Activated CD4-positive, alpha-beta T cell treated with anti-CD3 and anti-CD28 coated beads, Interleukin-2, amount 10 ng/mL, durations not matched to agents 7 days and 5 days (primary cell): ENCODE results near the gene UPF2. TPM values are rescaled to one million over a fixed set of nuclear protein-coding genes. Genes with fewer than 3 reads are reported as not detected.

Experiments
- CTCF ChIA-PET: fragments of 350-600 bp; sonication (Branson Sonifier 250); formaldehyde crosslinking; loops from one replicate; lab custom pipeline; 2021; ENCODE audit warnings: antibody characterized with exemption; lab: Charles Lee
- POLR2A ChIA-PET: fragments of 350-600 bp; sonication (Branson Sonifier 250); formaldehyde crosslinking; loops from one replicate; lab custom pipeline; 2021; ENCODE audit warnings: antibody characterized with exemption; lab: Charles Lee
- DNase-seq: peaks from one replicate; pipeline ENCODE4 v3.0.0-alpha.2; 2020
- H3K27ac Mint-ChIP-seq: one replicate; pipeline ENCODE4 v1.8.0; 2021; ENCODE audit warnings: mild to moderate bottlenecking, moderate library complexity, mixed read lengths
- H3K27me3 Mint-ChIP-seq: one replicate; pipeline ENCODE4 v1.8.0; 2021; ENCODE audit warnings: mixed read lengths
- H3K36me3 Mint-ChIP-seq: one replicate; pipeline ENCODE4 v1.8.0; 2021; ENCODE audit warnings: low read depth, mixed read lengths
- H3K4me1 Mint-ChIP-seq: one replicate; pipeline ENCODE4 v1.8.0; 2021; ENCODE audit warnings: mixed read lengths
- H3K4me3 Mint-ChIP-seq: one replicate; pipeline ENCODE4 v1.8.0; 2021; ENCODE audit warnings: mild to moderate bottlenecking, moderate library complexity, mixed read lengths
- H3K9me3 Mint-ChIP-seq: one replicate; pipeline ENCODE4 v1.8.0; 2021; ENCODE audit warnings: mixed read lengths
- total RNA-seq, 2 experiments: library from RNA; stranded (reverse); gene quantifications; one replicate each; pipeline ENCODE4 v1.2.3, GENCODE V29; 2021

Gene UPF2
- total RNA-seq, 2 experiments from 2014 or later, result 31.3 to 39.2 TPM

DNA sequence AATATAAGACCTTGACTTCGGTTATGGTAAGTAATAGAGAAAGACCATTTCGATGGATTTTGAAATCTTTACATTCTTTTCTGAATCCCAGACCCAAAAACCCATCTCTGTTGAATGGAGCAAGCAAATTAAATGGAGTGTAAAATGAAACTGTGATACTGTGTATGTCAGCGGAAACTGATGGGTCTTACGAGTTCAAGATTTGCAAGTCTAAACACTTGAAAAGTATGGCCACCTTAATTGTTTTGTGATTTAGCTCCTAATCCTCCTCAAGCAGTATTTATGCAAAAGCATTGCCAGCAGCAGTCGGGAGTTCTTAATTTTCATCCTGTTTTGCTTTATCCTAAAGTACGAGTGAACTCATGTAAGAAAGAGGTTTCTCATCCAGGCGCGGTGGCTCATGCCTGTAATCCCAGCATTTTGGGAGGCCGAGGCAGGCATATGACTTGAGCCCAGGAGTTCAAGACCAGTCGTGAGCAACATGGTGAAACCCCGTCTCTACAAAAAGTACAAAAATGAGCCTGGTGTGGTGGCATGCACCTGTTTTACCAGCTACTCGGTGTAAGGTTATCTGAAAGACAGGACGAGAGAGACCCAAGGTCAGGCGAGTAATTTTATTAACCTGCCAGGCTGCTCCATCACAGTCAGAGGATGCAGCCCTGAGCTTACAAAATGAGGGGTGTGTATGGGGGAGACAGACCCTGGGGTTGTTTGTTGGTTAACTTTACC lies 20.3 kb upstream of the UPF2 start:
- H3K36me3 Mint-ChIP-seq, result no peaks in the 10 kb centered on the region
- no peaks in the 10 kb centered on the region for H3K9me3 Mint-ChIP-seq
- peaks cover 3% of the 10 kb centered on the region for H3K4me1 Mint-ChIP-seq
- no peak overlapping the region for H3K27ac Mint-ChIP-seq
- DNase-seq, result no peak
- ChIA-PET POLR2A (no interaction called here), CTCF (interaction anchor here (0.6 kb wide), 1 partner anchor 202 kb away, joined by 3 read pairs; no protein-coding TSS in a partner anchor)
- H3K4me3 Mint-ChIP-seq, result no peak overlapping the region
- H3K27me3 Mint-ChIP-seq, result no peaks in the 10 kb centered on the region

DNA sequence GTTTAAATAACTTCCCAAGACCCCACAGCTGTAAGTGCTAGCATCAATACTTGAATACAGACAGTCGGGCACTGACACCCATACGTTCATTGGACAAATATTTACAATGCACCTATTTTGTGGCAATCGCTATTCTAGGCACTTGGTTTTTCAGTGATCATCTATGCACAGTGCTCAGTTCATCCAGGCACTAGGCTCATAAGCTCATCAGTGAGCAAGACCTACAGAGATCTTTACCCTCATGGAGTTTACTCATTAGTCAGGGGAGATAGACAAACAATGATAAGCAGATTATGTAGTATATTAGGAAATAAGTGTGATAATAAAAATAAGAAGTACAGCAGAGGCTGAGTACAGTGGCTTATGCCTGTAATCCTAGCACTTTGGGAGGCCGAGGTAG lies 18.5 kb upstream of the UPF2 start:
- no peak overlapping the region for H3K4me3 Mint-ChIP-seq
- DNase-seq, result no peak
- CTCF ChIA-PET, result no interaction called here
- POLR2A ChIA-PET, result no interaction called here
- no peaks in the 10 kb centered on the region for H3K27me3 Mint-ChIP-seq
- no peaks in the 10 kb centered on the region for H3K36me3 Mint-ChIP-seq
- H3K4me1 Mint-ChIP-seq, result no peaks in the 10 kb centered on the region
- no peaks in the 10 kb centered on the region for H3K9me3 Mint-ChIP-seq
- H3K27ac Mint-ChIP-seq, result no peak overlapping the region

GRCh38 chr10:12056748-12057147 lies 14.1 kb upstream of the UPF2 start:
- Mint-ChIP-seq H3K27ac (no peak overlapping the region), H3K27me3 (no peaks in the 10 kb centered on the region), H3K9me3 (no peaks in the 10 kb centered on the region), H3K4me3 (no peak overlapping the region), H3K36me3 (no peaks in the 10 kb centered on the region), H3K4me1 (peaks cover 5% of the 10 kb centered on the region)
- POLR2A ChIA-PET, result no interaction called here
- no peak for DNase-seq
- CTCF ChIA-PET, result interaction anchor here (0.8 to 1.8 kb wide), 4 partner anchors 10 to 34 kb away, joined by 3 to 4 read pairs (median 4); no protein-coding TSS in a partner anchor

DNA sequence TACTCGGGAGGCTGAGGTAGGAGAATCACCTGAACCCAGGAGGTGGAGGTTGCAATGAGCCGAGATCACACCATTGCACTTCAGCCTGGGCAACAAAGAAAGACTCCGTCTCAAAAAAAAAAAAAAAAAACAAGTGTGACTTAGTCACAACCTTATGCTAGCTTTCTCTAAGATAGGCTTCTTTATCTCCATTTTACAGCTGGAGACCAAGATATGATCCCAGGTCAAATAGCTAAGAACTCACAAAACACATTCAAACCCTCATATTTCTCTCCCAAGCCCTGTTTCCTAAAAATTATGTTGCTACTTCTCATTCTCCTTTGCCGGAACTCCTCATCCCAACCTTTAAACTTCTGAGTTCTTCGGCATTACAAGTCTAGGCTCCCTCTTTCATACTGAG lies 13.1 kb upstream of the UPF2 start:
- H3K9me3 Mint-ChIP-seq, result no peaks in the 10 kb centered on the region
- POLR2A ChIA-PET, result no interaction called here
- no peaks in the 10 kb centered on the region for H3K27me3 Mint-ChIP-seq
- no peak overlapping the region for H3K4me3 Mint-ChIP-seq
- CTCF ChIA-PET, result interaction anchor here (0.9 to 1.8 kb wide), 3 partner anchors 9 to 15 kb away, joined by 3 to 5 read pairs (median 4); no protein-coding TSS in a partner anchor
- H3K4me1 Mint-ChIP-seq, result peaks cover 8% of the 10 kb centered on the region
- no peak overlapping the region for H3K27ac Mint-ChIP-seq
- no peaks in the 10 kb centered on the region for H3K36me3 Mint-ChIP-seq
- DNase-seq, result no peak

- DNase-seq, result no peak
- Mint-ChIP-seq H3K27ac (no peak overlapping the region), H3K4me3 (no peak overlapping the region), H3K9me3 (no peaks in the 10 kb centered on the region), H3K36me3 (no peaks in the 10 kb centered on the region), H3K27me3 (no peaks in the 10 kb centered on the region), H3K4me1 (peaks cover 10% of the 10 kb centered on the region)
- ChIA-PET CTCF (interaction anchor here (0.6 kb wide), 2 partner anchors 34 to 93 kb away, joined by 3 to 4 read pairs; no protein-coding TSS in a partner anchor), POLR2A (no interaction called here)
These were observed 8.6 kb upstream of the UPF2 start for GRCh38 chr10:12051241-12051640.

DNA sequence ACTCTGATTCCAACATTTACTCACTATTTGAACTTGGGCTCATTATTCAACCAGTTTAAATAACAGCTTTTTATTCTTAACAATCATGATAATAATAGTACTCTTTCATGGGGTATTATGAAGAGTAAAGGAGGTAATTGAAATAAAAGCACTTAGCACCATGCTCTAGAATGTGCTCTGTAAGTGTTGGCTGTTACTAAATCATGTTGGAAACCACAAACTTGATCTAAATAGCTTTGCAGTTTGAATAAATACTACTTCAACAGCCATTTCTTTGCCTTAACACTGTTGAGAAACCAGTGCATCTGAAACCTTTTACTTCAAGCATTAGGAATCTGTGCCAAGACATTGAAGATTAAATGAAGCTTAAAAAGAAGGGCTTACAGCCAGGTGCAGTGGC lies 7.9 kb upstream of the UPF2 start:
- Mint-ChIP-seq H3K4me1 (peaks cover 10% of the 10 kb centered on the region), H3K9me3 (no peaks in the 10 kb centered on the region), H3K27ac (no peak overlapping the region), H3K27me3 (no peaks in the 10 kb centered on the region), H3K4me3 (no peak overlapping the region), H3K36me3 (no peaks in the 10 kb centered on the region)
- DNase-seq, result no peak
- ChIA-PET CTCF (interaction anchor here (0.6 to 0.7 kb wide), 3 partner anchors 80 to 683 kb away, joined by 3 to 6 read pairs (median 4); no protein-coding TSS in a partner anchor), POLR2A (no interaction called here)

DNA sequence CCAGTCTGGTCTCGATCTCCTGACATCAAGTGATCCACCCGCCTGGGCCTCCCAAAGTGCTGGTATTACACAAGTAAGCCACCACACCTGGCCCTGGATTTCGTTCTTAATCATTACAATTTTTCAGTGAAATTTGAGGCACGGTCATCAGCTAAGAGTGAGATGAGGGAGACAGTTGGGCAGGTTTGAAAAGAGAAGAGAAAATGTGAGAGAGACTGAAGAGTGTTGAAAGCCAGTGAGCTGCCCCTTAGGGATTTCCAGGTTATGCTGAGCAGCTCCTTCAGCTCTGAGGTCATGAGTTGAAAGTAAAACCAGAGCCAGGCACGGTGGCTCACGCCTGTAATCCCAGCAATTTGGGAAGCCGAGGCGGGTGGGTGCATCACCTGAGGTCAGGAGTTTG lies 5.9 kb upstream of the UPF2 start:
- H3K4me3 Mint-ChIP-seq, result no peak overlapping the region
- H3K27me3 Mint-ChIP-seq, result no peaks in the 10 kb centered on the region
- H3K9me3 Mint-ChIP-seq, result no peaks in the 10 kb centered on the region
- ChIA-PET POLR2A (no interaction called here), CTCF (no interaction called here)
- H3K4me1 Mint-ChIP-seq, result peaks cover 7% of the 10 kb centered on the region
- no peak overlapping the region for H3K27ac Mint-ChIP-seq
- DNase-seq, result no peak
- H3K36me3 Mint-ChIP-seq, result no peaks in the 10 kb centered on the region

GRCh38 chr10:12045596-12045995 lies 3.0 kb upstream of the UPF2 start:
- Mint-ChIP-seq H3K4me3 (no peak overlapping the region), H3K27me3 (no peaks in the 10 kb centered on the region), H3K4me1 (peaks cover 22% of the 10 kb centered on the region), H3K27ac (no peak overlapping the region), H3K9me3 (no peaks in the 10 kb centered on the region), H3K36me3 (peaks cover 6% of the 10 kb centered on the region)
- ChIA-PET POLR2A (no interaction called here), CTCF (interaction anchor here (1.7 kb wide), 2 partner anchors 12 to 23 kb away, joined by 4 to 8 read pairs; partner anchors contain the start of gene DHTKD1)
- no peak for DNase-seq

DNA sequence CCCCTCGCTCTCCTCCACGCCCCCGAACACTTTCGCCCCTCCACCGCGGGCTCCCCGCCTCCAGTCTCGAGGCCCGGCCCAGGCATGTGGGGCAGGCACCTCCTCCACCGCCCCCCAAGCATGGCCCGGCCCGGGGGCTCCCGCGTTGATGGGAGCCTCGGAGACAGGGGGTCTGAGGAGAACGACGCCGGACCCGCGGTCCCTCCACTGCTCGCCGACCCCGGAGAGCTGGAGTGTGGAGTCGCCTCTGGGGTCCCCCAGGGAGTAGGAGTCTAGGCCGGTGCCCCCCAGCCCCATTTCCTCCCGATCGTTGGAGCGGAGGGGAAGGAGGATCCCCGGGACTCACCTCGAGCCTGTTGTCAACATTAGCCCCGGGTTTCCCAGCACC lies 206 bp downstream of the UPF2 start:
- peaks cover 12% of the 10 kb centered on the region for H3K36me3 Mint-ChIP-seq
- H3K9me3 Mint-ChIP-seq, result no peaks in the 10 kb centered on the region
- peak; percentile 56 for DNase-seq
- POLR2A ChIA-PET, result interaction anchor here (1.2 kb wide), 1 partner anchor 9 kb away, joined by 3 read pairs; no protein-coding TSS in a partner anchor
- CTCF ChIA-PET, result interaction anchor here (0.6 to 1.6 kb wide), 9 partner anchors 11 to 87 kb away, joined by 3 to 7 read pairs (median 3); partner anchors contain the start of gene DHTKD1
- peak overlapping the region; percentile 91 for H3K4me3 Mint-ChIP-seq
- no peaks in the 10 kb centered on the region for H3K27me3 Mint-ChIP-seq
- H3K27ac Mint-ChIP-seq, result peak overlapping the region; percentile 100
- peaks cover 32% of the 10 kb centered on the region for H3K4me1 Mint-ChIP-seq

DNA sequence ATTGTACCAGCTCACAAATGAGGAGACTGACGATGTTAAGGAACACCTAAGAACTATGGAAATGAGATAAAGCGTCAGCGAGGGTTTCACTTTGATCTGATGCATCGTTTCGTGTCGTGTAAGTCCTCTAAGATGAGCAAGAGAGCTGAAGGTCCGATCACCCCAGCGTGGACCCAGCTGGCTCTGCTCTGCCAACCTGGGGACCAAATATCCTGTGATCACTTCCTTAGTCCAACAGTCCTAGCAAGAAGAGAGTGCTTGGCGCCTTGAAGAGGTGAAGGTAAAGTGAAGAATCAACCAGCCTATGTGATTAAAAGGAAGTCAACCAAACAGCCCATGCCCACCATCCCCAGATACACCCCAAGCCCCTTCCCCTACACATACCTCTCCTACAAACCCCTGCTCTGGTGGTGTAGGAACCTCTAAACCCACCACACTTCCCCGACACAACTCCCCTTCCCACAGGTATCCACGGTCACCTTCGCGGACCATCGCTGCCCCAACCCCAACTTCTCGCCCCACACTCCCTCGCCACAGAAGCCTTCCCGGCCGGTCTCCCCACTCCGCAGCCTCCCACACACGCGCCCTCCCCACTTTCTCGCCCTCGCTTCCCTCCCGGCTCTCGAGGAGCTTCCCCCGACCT lies 722 bp downstream of the UPF2 start:
- Mint-ChIP-seq H3K9me3 (no peaks in the 10 kb centered on the region), H3K36me3 (peaks cover 12% of the 10 kb centered on the region), H3K4me1 (peaks cover 32% of the 10 kb centered on the region), H3K27me3 (no peaks in the 10 kb centered on the region), H3K27ac (peak overlapping the region; percentile 100), H3K4me3 (peak overlapping the region; percentile 91)
- peak; percentile 29 for DNase-seq
- CTCF ChIA-PET, result interaction anchor here (0.6 to 1.6 kb wide), 9 partner anchors 10 to 88 kb away, joined by 3 to 7 read pairs (median 3); partner anchors contain the start of gene DHTKD1
- POLR2A ChIA-PET, result interaction anchor here (1.2 kb wide), 1 partner anchor 9 kb away, joined by 3 read pairs; no protein-coding TSS in a partner anchor

GRCh38 chr10:12036073-12036655 lies 6.4 kb downstream of the UPF2 start:
- Mint-ChIP-seq H3K9me3 (no peaks in the 10 kb centered on the region), H3K27me3 (no peaks in the 10 kb centered on the region), H3K36me3 (peaks cover 33% of the 10 kb centered on the region), H3K27ac (no peak overlapping the region), H3K4me3 (no peak overlapping the region), H3K4me1 (peaks cover 24% of the 10 kb centered on the region)
- ChIA-PET POLR2A (no interaction called here), CTCF (no interaction called here)
- DNase-seq, result no peak

- Mint-ChIP-seq H3K36me3 (peaks cover 55% of the 10 kb centered on the region), H3K27ac (no peak overlapping the region), H3K27me3 (no peaks in the 10 kb centered on the region), H3K4me3 (no peak overlapping the region), H3K9me3 (no peaks in the 10 kb centered on the region), H3K4me1 (peaks cover 22% of the 10 kb centered on the region)
- DNase-seq, result no peak
- POLR2A ChIA-PET, result no interaction called here
- CTCF ChIA-PET, result interaction anchor here (0.6 to 1.1 kb wide), 4 partner anchors 10 to 1042 kb away, joined by 3 to 4 read pairs (median 4); no protein-coding TSS in a partner anchor
These were observed 11.2 kb downstream of the UPF2 start for GRCh38 chr10:12031404-12031803.
